ENCODE measurements around the gene NTNG2.

GRCh38 chr9:132154863-132155567, 6.8 kb upstream of the NTNG2 start:
- TF ChIP-seq REST (IDR thresholded peaks at IDR 0.05; ENCODE audit: insufficient read depth in 1 of 2, low read depth in 2 of 2, low read length in 2 of 2): no peak
- no peak for TF ChIP-seq TAF1 (IDR thresholded peaks at IDR 0.05; ENCODE audit: borderline replicate concordance, insufficient read depth, low read length)
- TF ChIP-seq POLR2AphosphoS5 (IDR thresholded peaks at IDR 0.05; ENCODE audit: low read depth, low read length): no peak
- no peak for TF ChIP-seq SIN3A (IDR thresholded peaks at IDR 0.05; ENCODE audit: borderline replicate concordance, insufficient read depth, low read length)
- no peak for TF ChIP-seq FOXP2 (optimal IDR thresholded peaks at IDR 0.05; ENCODE audit: borderline replicate concordance, extremely low read depth, extremely low read length, insufficient read depth)
